NCI-H2029 (cell line): Measurements from ENCODE around the gene STEAP3.

Experiments
- DNase-seq: peaks from one replicate; lab custom pipeline; 2025; lab: John Stamatoyannopoulos, UW

STEAP3 gene

GRCh38 chr2:119294671-119295070 is 71.0 kb downstream of the STEAP3 start:
- no peak for DNase-seq

- no peak for DNase-seq
These were observed 72.2 kb downstream of the STEAP3 start for GRCh38 chr2:119295688-119296375.

DNA sequence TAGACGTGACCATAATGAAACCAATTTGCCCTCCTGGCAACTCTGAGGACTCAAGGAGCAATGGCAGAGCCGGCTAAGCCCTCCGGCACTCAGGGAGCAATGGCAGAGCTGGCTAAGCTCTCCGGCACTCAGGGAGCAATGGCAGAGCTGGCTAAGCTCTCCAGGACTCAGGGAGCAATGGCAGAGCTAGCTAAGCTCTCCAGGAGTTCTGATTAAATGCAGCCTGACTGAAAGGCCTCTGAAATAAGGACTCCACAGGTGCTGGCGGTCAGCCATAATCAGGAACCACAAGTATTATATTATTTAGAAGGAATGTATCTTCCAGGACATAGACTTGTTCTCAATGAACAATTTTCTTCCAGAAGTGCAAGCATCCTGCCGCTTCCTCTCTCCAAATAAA is 77.8 kb downstream of the STEAP3 start:
- no peak for DNase-seq

- DNase-seq = no peak
These were observed 81.2 kb downstream of the STEAP3 start for GRCh38 chr2:119304847-119305246.

- no peak for DNase-seq
These were observed 82.0 kb downstream of the STEAP3 start for GRCh38 chr2:119305497-119306195.

- no peak for DNase-seq
These were observed 82.6 kb downstream of the STEAP3 start for GRCh38 chr2:119306196-119306590.

DNA sequence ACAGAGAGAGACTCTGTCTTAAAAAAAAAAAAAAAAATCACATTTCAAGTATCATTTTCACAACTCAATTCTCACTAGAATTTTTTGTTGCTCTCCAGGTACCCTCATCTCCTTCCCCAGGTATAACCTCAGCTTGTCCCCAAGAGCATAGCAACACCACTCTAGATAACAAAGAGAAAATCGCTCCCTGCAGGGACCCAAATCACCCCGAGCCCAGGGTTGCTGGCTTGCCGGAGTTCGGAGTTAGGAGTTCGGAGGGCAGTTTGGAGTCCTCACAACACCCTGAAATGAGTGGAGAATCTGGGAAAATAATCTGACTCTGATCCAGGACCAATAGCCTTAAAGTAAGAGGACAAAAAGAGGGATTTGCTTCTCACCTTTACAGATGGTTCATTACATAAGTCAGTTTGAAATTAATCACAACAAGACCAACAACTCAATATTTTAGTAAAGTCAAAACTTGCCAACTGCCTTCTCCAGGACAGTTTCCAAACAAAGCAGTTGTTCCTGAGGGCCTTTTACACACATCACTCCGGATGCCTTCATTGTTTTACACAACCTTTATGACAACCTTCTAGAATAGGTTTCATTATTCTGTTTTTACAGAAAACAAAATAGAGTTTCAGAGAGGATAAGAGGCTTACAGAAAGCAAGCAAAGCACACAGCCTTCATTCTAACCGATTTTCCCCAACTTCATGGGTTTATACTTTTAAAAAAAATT is 83.9 kb downstream of the STEAP3 start:
- DNase-seq = no peak

- DNase-seq = no peak
These were observed 85.2 kb downstream of the STEAP3 start for GRCh38 chr2:119308793-119309330.

- no peak for DNase-seq
These were observed 87.7 kb downstream of the STEAP3 start for GRCh38 chr2:119311371-119311770.

GRCh38 chr2:119311831-119312230 is 88.2 kb downstream of the STEAP3 start:
- no peak for DNase-seq
